Measurements from ENCODE around the gene EXTL2. TPM values are rescaled to one million over a fixed set of nuclear protein-coding genes. Genes with fewer than 3 reads are reported as not detected.

EXTL2 gene, protein sequence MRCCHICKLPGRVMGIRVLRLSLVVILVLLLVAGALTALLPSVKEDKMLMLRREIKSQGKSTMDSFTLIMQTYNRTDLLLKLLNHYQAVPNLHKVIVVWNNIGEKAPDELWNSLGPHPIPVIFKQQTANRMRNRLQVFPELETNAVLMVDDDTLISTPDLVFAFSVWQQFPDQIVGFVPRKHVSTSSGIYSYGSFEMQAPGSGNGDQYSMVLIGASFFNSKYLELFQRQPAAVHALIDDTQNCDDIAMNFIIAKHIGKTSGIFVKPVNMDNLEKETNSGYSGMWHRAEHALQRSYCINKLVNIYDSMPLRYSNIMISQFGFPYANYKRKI
- 10 to 100 TPM in 2 of 3 donors, 1 to 10 TPM in 1; 8.3 to 17.0 (median 15.4) TPM for total RNA-seq

DNA sequence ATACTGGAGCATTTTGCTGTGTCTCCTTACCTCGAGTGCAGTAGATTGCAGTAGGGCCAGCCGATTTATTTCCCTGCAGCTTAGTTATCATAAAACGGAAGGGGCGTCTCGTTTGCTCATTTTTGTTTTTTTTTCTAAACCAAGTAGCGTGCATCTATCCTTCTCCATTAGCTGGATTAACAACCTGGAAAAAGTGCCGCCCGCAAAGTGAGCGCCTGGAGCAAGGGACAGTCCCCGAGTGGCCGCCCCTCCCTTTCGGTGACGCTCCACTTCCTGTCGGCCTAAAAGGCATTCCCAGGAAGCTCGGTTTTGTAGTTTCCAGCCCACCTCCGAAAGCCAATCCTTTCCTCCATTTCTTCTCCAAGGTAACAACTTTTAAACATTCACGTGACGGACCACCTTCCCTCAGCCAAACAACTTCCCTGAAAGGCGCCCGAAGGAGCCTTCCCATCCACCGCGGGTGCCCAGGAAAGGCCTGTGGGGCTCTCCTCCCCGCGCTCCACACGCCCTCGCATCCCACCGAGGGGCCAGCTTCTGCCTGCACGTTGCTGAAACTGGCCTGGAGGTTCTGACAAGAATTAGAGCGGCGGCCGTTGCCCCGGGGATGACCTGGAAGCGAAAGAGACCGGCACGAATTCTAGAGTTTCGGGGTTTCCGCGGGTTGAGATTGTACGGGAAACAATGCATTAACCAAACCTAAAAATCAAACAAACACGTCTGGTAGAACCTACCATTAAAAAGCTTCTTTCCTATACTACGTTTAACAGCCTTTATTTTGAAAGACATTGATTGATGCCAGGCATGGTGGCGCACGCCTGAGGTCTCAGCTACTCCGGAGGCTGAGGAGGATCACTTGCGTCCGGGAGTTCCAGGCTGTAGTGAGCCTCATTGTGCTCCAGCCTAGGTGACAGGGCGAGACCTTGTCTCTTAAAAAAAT lies at the start of gene EXTL2:
Gene EXTL2 (minus strand): TSS at position 240 of the 937 bp plus-strand sequence. CDS start 6,085 bp downstream, outside the sequence.
- peaks cover 4 to 7% of the 10 kb centered on the region in 2 donors for H3K9me3 ChIP-seq
- peak within 1 kb of the TSS; percentile 77 to 86 (median 85) for H3K4me3 ChIP-seq
- peaks cover 0 to 8% of the 10 kb centered on the region in 2 donors for H3K4me1 ChIP-seq
- intact Hi-C loops (cut with DNase I; ENCODE audit: low total_unique reads), result no loop called here
- H3K27me3 ChIP-seq, result no peaks in the 10 kb centered on the region
- DNase-seq (ENCODE audit: low spot score in 2 of 2), result peak; percentile 80 to 84
- peak in 2 of 3 donors; percentile 47 to 59 for TF ChIP-seq POLR2AphosphoS5 (IDR thresholded peaks at IDR 0.05)
- TF ChIP-seq POLR2A (IDR thresholded peaks at IDR 0.05), result no peak
- TF ChIP-seq, protein P1, sequence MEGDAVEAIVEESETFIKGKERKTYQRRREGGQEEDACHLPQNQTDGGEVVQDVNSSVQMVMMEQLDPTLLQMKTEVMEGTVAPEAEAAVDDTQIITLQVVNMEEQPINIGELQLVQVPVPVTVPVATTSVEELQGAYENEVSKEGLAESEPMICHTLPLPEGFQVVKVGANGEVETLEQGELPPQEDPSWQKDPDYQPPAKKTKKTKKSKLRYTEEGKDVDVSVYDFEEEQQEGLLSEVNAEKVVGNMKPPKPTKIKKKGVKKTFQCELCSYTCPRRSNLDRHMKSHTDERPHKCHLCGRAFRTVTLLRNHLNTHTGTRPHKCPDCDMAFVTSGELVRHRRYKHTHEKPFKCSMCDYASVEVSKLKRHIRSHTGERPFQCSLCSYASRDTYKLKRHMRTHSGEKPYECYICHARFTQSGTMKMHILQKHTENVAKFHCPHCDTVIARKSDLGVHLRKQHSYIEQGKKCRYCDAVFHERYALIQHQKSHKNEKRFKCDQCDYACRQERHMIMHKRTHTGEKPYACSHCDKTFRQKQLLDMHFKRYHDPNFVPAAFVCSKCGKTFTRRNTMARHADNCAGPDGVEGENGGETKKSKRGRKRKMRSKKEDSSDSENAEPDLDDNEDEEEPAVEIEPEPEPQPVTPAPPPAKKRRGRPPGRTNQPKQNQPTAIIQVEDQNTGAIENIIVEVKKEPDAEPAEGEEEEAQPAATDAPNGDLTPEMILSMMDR (IDR thresholded peaks at IDR 0.05), result no peak
- peak within 1 kb of the TSS; percentile 90 to 98 for H3K27ac ChIP-seq
- no peaks in the 10 kb centered on the region for H3K36me3 ChIP-seq

DNA sequence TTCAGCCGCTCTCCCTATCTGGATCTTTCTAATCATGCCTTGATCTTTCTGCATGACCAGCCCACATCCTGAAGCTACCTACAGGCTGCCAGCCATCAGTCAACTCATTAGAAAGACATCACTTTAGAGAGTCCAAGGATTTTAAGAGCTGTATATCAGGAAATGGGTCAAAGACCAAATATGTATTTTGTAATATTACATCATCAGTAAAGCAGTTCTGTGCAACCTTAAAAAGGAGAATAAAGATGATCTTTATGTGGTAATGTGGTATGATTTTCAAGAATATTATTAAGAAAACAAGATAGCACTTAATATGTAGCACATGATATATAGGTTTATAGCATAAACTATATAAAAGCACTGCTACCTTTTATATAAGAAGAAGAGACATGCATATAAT lies 48.9 kb upstream of the EXTL2 start:
- no peak overlapping the region for H3K4me3 ChIP-seq
- no peak for TF ChIP-seq POLR2AphosphoS5 (IDR thresholded peaks at IDR 0.05)
- TF ChIP-seq, protein P1 (IDR thresholded peaks at IDR 0.05), result no peak
- TF ChIP-seq POLR2A (IDR thresholded peaks at IDR 0.05), result no peak
- H3K9me3 ChIP-seq, result no peaks in the 10 kb centered on the region
- no peaks in the 10 kb centered on the region for H3K27me3 ChIP-seq
- intact Hi-C loops (cut with DNase I; ENCODE audit: low total_unique reads), result no loop called here
- H3K27ac ChIP-seq, result no peak overlapping the region
- no peaks in the 10 kb centered on the region for H3K36me3 ChIP-seq
- no peaks in the 10 kb centered on the region for H3K4me1 ChIP-seq
- DNase-seq (ENCODE audit: low spot score in 2 of 2), result no peak

DNA sequence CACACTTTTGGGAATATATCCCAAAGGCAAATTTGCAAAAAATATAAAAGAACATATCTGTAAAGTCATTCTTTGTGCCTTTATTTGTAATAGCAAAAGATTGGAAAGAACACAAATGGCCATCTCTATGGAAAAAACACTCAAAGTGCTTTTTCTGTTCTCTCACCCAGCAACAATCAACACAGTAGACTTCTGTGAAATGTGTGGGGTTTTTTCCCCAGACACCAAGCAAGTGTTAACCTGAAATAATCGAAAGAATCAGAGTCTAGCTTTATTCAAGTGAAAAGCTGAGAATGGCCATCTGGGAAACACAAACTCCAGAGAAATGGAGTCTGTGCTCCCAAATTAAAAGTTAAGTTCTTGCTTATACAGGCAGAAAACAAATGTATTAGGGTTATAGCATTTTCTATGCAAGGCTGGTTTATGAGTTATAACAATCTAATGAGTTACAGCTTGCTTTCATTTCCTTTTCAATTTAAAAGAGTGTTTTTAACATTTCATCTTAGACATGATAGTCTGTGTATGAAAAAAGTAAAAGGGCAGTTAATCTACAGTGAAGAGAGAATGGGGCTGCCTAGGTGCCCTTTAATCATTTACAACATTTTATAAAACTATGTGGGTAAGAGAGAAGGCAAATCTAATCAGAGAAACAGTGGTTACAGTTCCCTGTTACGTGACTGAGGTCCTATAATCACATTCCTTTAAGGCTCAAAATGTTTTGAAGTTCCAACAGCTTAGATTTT lies 47.8 kb upstream of the EXTL2 start:
- H3K36me3 ChIP-seq, result no peaks in the 10 kb centered on the region
- H3K4me1 ChIP-seq, result no peaks in the 10 kb centered on the region
- H3K27me3 ChIP-seq, result no peaks in the 10 kb centered on the region
- H3K9me3 ChIP-seq, result no peaks in the 10 kb centered on the region
- TF ChIP-seq POLR2A (IDR thresholded peaks at IDR 0.05) (no peak), POLR2AphosphoS5 (IDR thresholded peaks at IDR 0.05) (no peak)
- TF ChIP-seq, protein P1 (IDR thresholded peaks at IDR 0.05), result no peak
- intact Hi-C loops (cut with DNase I; ENCODE audit: low total_unique reads), result no loop called here
- no peak overlapping the region for H3K4me3 ChIP-seq
- DNase-seq (ENCODE audit: low spot score in 2 of 2), result no peak
- no peak overlapping the region for H3K27ac ChIP-seq

GRCh38 chr1:100941580-100942216 lies 47.1 kb upstream of the EXTL2 start:
- intact Hi-C loops (cut with DNase I; ENCODE audit: low total_unique reads), result no loop called here
- H3K4me3 ChIP-seq, result no peak overlapping the region
- TF ChIP-seq POLR2AphosphoS5 (IDR thresholded peaks at IDR 0.05) (no peak), POLR2A (IDR thresholded peaks at IDR 0.05) (no peak)
- TF ChIP-seq, protein P1 (IDR thresholded peaks at IDR 0.05), result no peak
- H3K36me3 ChIP-seq, result no peaks in the 10 kb centered on the region
- no peaks in the 10 kb centered on the region for H3K4me1 ChIP-seq
- H3K27me3 ChIP-seq, result no peaks in the 10 kb centered on the region
- no peak overlapping the region for H3K27ac ChIP-seq
- H3K9me3 ChIP-seq, result no peaks in the 10 kb centered on the region
- DNase-seq (ENCODE audit: low spot score in 2 of 2), result no peak

Data from breast epithelium (tissue), 4 donors.